GM18873 (cell line): Measurements from ENCODE around the gene B4GALT1.
"Not testable (repeated sequence)": the region's sequence is repeated elsewhere in the genome, so short reads cannot be mapped to it uniquely, and the experiment has no call there.

Experiments
- ATAC-seq: cut with Tn5 transposase; IDR thresholded peaks from one replicate; pipeline ENCODE4 v1.9.1; 2021; ENCODE audit warnings: mild to moderate bottlenecking, moderate library complexity, moderate number of reproducible peaks; ENCODE audit not compliant: unreplicated experiment, low FRiP score

Gene B4GALT1

DNA sequence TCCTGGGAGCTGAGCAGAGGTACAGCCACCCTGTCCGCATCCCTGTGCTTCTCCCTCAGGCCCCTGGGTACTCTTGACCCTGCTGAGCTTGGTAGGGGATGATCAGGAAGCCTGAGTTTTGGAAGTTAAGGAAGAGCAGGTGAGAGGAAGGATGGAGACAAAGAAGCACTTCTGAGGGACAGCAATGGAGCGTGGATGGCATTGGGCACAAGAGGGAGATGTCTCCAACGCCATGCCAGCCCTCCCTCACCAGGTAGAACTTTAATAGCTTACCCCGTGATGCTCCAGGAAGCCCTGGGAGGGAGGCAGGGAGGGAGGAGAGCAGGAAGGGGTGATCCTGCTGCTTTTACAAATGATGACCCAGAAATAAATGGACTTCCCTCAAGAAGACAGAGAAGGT lies 60.8 kb downstream of the B4GALT1 start:
- no peak for ATAC-seq

DNA sequence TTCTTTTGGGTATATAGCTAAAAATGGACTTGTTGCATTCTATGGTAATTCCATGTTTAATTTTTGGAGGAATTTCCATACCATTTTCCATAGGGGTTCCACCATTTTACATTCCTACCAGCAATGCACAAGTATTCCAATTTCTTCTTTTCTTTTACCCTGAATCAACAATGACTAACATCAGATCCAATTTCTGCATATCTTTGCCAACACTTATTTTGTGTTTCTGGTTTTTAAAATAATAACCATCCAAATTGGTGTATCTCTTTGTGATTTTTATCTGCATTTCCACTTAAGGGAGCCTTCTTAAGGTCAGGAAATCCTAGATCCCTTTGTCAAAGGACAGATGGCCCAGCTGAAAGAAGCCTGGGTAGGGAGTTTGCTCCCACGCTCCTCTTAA lies 61.2 kb downstream of the B4GALT1 start:
- ATAC-seq = no peak

DNA sequence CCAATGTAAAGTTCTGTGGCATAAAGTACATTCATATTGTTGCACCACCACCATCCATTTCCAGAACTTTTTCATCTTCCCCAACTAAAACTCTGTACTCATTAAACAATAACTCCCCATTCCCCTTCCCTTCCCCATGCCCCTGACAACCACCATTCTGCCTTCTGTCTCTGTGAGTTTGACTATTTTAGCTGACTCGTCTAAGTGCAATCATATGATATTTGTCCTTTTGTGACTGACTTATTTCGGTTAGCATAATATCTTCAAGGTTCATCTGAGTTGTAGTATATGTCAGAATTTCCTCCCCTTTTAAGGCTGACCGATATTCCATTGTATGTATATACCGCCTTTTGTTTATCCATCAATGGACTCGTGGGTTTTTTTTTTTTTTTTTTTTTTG lies 61.6 kb downstream of the B4GALT1 start:
- ATAC-seq = no peak

DNA sequence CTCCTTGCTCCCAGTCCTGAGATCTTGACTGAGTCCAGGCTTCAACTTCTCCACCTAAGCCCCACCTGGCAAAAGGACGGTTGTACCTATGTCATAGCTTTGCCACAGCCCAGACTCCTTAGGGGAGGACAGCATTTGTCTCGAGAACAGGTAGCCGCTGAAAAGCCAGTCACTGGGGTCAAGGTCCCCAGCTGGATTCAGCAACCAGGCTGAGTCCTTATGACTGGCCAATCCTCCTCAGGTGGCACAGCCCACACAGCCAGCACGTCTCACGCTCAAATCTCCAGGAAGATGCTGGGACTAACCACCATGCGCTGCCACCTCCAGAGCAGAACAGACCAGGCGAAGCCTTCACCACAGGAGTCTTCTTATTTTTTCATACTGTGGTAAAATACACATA lies 62.7 kb downstream of the B4GALT1 start:
- ATAC-seq = no peak

DNA sequence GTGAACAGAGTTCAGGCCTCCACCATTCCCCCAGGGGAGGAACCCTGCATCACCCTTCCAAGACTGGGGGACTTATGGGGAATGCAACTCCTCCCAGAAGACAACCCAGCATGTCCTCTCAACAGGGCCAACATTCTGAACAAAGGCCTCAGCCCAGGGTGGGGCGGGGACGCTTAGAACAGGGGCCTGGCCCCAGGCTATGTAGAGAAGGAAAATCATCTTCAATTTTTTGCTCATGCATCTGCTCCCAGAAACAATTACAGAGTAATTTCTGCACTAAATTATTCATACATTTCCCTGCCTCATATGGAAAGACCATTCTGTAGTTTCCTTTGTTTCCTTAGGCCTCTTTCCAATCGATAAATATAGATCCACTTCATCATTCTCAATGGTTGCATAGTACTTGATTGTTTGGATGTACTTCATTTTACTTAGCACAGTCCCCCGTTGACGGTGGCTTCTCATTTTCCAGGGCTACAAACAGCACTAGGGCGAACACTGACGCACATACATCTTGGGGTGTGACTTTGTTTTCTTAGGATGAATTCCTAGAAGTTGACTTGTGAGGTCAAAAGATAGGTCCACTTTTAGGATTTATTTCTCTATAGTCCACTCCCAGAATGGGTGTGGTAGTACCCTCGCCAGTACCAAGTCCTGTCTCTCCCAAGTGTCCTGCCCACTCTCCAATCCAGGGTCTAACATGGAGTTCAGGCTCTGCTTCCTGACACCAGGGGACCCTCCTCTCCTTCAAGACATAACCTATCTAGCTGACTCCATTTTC lies 63.4 kb downstream of the B4GALT1 start:
- ATAC-seq = no peak

DNA sequence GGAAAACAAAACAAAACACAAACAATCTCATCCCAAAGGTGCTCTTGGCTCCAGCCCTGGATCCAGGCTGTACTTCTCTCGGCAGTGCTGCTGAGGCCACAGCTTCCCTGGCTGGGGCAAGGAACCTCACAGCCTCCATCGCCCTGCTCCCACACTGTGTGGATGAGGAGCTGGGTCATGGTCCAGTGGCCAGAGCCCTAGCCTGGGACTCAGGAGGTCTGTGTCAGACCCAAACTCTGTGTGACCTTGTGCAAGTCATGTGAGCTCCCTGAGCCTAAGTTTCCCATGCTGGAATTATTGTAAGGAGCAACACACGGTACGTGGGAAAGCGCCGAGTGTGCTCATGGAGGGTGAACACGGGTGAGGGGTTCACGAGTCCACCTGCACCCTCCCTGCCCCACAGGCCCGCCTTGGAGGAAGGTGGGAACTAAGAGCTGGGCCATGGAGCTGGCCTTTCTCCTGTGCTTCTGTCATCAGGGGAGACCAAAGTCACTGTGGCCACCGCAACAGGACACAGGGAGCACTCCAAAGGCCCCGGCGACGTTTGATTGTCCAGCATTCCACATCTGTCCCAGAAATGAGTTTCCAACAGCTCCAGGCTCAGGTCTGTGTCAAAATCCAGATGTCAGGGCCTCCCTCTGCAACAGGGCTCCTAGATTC lies 64.5 kb downstream of the B4GALT1 start:
- no peak for ATAC-seq

DNA sequence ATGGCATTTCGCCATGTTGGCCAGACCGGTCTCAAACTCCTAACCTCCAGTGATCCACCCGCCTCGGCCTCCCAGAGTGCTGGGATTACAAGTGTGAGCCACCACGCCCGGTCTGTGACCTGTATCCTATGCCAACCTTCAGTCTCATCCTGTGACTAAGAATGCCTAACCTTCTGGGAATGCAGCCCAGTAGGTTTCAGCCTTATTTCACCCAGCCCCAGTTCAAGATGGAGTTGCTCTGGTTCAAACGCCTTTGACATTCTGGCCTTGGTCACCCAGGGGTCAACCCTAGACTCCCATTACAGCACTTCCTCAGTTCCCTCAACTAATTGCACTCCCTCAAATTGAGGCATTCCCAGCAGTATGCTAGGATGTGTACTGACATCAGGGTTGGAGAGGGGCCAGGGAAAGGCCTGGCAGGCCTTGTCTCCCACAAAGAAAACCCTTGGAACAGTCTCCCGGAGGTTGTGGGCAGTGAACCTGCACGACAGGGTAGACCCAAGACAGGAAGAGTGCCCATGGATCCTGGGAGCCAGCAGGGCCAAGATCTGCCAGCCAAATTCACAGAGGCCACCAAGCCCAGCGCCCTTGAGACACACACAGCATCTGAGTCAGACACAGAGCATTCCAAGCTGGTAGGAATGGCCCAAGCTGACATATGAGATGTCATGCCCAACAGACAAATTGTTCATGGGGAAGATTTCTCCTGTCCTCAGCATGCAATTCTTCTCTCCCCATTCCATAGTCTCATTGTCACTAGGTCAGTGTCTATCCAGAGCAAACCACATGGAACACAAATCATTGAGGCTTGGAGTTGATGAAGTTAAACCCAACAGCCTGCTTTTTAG lies 65.8 kb downstream of the B4GALT1 start:
- ATAC-seq = no peak

DNA sequence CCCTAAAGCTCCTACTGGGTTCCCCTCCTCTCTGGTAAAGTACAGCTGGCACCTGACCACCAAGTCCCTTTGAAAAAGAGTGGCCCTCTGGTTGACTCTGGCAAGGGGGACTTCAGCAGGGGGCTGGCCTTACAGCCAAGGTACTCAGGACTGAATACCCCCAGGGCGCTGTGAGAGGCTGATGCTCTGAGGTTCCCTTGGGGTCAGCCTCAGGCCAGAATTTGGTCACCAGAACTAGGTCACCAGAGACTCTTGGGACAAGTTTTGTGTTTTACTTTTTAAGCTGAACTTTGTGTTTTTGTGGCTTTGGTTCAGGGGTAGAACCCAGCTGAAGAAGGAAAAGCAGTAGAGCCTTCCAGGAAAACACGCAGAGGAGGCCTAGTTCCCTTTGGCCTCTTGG lies 67.4 kb downstream of the B4GALT1 start:
- ATAC-seq = no peak

DNA sequence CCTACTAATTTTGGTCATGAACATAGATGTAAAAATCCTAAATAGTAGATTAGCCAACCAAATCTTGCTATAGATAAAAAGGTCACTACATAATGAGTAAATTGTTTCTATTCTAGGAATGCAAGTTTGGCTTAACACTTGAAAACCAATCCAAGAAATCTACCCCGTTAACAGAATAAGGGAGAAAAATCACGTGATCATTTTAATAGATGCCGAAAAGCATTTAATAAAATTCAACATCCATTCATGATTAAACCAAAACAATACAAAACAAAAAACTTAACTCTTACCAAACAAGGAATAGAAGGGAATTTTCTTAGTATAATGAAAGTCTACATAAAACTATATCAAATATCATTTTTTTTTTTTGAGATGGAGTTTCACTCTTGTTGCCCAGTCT lies 69.9 kb downstream of the B4GALT1 start:
- ATAC-seq = no peak

DNA sequence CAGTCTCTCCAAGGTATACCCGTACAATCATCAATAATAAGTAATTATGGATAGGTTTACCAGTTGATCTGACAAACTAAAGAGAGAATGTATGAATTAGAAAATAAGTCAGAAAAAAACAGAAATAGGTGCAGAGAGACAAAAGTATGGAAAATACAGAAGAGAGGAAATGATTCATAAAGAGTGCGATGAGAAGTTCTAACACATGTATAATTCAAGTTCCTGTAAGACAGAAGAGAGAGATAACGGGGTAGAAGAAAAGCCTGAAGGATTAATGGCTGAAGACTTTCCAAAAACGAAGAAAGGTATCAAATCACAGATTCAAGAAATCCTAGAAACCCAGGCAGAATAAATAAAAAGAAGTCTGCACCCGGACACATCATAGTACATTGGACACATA lies 74.5 kb downstream of the B4GALT1 start:
- ATAC-seq = no peak

DNA sequence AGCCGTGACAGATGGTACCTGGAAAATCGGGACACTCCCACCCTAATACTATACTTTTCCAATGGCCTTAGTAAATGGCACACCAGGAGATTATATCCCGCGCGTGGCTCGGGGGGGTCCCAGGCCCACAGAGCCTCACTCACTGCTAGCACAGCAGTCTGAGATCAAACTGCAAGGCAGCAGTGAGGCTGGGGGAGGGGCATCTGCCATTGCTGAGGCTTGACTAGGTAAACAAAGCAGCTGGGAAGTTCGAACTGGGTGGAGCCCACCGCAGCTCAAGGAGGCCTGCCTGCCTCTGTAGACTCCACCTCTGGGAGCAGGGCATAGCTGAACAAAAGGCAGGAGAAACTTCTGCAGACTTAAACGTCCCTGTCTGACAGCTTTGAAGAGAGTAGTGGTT lies 81.5 kb downstream of the B4GALT1 start:
- not testable (repeated sequence) for ATAC-seq

DNA sequence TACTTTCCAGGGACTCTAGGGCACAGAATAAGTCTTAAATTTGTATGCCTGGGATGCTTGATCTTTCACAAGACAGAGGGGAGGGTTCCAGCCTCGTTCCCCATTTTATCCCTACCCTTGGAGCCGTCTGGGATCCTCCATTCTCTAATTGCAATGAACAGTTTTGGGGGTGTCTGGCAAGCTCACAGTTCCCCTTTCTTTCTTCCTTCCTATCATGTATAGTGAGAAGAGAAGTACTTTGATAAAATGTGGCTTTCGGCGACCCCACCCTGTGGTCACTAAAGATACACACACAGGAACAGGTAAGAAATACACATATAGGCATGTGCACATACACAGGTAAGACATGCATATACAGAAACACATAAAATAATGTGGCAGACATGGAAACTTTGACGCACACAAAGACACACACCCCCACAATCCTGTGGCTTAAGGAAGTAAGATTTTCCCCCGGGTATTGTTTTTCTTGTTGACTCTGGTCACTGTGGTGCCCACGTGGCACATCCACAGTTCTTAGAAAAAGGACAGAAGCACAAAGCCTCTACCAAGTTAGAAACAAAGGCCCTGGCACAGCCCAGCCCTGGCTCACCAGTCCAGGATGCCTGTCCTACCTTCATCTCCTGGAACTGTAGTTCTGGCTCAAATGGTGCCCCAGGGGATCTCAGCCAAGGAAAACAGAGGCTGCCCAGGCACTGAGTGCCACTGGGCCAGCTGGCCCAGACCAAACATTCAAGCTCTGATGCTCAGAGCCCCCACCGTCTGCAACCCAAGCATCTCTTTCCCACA lies 84.4 kb downstream of the B4GALT1 start:
- no peak for ATAC-seq

DNA sequence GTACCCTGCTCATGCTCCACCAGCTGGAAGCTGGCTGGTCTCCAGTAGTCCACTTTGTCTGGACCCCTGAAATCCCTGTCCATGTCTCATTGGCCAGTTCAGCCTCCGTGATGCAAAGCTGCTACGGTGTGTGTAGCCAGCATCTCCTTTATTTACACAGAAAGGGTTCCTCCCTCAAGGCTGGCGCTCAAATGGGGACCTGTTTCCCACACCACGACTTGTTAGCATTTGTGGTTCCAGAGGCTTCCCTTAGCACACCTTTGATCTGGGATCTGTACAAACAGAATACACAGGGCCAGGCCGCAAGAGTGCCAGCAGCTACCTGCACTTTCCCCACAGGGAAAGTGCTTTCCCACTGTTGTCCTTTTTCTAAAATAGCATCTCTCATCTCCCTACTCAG lies 85.0 kb downstream of the B4GALT1 start:
- no peak for ATAC-seq

DNA sequence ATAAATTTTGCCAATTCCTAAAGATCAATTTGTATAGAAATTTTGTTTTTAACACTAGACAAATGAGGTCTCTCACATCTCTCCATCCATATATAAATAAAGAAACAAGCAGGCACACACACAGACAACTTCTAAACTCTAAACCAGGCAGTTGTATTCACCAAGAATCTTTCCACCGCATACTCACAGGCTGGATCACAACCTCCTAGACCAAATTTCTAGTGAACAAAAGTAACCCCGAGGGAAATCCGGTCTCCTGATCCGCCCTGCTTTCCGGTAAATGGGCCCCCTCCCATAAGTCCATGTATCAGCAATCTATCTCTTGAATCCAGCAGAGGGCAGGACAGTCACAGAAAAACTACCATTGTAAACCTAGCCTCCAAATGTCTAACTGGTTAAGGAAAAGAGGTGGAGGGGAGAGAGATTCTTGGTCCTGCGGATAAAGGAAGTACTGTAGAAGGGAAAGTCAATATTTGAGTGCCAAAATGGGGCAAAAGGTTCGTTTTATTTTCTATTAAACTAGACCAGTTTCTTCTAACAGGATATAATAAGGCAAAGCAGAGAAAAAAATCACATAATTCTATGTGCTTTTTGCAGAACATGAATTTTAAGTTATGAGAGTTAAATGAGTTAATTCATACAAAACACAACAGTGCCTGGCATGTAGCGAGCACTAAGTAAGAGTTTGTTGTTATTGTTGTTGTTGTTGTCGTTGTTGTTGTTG lies 85.8 kb downstream of the B4GALT1 start:
- no peak for ATAC-seq

DNA sequence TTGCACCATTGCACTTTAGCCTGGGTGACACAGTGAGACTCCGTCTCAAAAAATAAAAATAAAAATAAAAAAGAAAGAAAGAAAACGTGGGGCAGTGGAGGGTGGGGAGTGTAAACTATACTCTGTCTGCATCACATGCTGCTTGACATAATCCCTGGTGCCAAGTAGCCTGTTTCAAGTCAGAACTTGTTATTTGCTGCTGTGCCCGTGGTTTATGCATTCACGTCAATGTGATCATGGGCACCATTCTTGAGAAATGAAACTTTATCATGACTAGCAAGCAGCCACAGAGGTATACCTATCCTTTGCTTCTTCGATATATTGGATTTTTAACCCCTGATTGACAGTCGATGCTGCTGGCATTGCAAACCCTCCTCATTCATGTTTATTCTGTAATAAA lies 86.6 kb downstream of the B4GALT1 start:
- ATAC-seq = no peak

DNA sequence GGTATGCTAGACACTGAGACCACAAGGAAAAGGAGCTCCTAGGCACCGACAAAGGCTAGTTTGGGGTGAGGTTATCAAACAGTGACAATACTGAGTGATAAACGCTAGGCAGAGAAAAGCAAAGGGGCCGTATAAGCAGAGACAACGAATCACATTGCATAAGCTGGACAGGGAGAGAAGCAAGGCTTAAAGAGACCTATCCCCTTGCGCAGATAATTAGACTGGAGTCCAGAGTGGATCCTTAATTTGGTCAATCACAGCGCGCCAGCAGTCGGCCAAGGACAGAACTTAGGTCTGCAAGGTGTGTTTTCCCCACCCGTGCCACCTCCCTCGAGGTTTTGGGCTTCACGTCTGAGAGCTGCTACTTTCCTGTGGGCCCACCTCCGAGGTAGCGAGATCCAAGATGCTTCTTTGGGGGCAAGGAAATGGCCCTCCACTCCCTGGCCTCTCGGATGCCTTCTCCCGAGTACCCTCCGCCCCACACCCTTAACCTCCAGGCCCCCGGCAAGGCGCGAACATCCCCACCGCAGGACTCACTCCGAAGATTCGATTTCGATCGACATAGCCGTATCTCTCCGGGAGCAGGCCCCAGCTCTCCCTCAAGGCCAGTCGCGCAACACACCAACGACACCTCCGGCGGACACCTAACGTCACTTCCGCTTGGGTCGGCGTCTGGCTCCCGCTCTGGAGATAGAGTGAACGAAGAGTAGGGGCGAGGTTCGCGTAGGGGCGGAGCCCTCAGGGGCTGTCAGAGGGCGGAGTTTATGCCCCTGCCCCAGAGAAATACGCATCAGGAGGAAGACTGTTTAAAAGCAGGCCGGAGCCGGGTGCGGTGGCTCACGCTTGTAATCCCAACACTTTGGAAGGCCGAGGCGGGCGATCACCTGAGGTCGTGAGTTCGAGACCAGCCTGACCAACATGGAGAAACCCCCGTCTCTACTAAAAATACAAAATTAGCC lies 90.8 kb downstream of the B4GALT1 start, which contains the start of gene SMU1:
TSS of gene SMU1 (minus strand) at position 629 of the 959 bp plus-strand sequence. CDS start at position 563, 66 bp downstream.
- peak; percentile 97 for ATAC-seq

DNA sequence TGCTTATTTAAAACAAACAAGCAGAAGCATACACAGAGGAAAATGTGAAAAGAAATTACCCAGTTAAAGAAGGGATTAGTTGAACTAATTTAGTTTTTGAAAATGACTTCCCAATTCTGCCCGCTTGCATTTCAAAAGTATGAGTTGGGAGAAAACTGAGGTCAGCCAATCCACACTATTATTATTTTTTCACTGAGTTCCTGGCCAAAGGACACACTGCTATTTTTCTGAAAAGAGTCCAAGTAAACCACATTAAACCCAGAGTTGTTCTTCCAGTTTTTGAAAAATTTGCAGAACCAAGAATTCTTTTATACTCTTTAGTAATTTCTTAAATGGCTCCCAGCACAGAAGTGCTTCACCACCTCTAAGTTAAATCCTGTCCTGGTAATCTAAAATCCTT lies 98.1 kb downstream of the B4GALT1 start:
- no peak for ATAC-seq

DNA sequence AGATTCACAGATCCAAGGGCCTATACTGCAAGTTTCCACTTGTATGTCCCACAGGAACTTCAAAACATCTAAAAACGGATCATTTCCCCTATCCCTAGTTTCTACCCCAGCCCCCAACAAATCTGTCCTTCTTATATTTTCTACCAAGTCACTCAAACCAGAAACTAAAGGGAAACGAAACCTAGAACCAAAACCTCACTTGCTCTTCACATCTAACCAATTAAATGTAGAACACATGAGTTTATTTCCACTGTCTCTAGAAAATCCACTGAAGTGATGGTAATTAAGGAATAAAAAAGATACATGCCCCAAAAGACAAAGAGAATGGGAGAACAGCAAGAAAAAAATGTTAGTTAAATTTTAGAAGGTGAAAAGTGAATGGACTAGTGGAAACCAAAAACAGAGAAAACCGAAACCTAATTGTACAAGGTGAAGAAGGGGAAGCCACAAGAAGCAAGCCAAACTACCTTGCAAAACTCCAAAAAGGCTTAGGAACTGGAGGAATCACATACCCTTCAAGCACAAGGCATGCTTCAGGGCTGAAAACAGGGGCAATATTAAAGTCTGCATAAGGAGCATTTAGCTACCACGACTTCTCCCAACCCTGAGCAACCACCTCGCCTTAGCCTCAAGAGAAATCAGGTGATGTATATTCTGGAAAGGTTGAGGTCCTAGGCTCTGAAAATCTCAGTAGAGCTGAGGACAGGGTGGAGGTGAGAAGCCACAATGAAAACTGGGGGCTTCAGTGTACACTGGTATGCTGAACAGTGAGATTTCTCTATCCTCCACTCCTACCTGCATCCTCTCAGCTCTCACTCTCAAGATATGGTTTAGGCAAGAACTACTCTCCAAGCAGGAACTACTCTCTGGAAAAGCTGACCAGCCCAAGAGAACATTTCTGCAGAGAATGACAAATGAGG lies 101.7 kb downstream of the B4GALT1 start:
- no peak for ATAC-seq
